Measurements from ENCODE around the gene DPP6.
A peak's percentile ranks its signal among the peaks of the same experiment; 100 is the strongest.
"Not testable (repeated sequence)": the region's sequence is repeated elsewhere in the genome, so short reads cannot be mapped to it uniquely, and the experiment has no call there.

The DPP6 gene

DNA sequence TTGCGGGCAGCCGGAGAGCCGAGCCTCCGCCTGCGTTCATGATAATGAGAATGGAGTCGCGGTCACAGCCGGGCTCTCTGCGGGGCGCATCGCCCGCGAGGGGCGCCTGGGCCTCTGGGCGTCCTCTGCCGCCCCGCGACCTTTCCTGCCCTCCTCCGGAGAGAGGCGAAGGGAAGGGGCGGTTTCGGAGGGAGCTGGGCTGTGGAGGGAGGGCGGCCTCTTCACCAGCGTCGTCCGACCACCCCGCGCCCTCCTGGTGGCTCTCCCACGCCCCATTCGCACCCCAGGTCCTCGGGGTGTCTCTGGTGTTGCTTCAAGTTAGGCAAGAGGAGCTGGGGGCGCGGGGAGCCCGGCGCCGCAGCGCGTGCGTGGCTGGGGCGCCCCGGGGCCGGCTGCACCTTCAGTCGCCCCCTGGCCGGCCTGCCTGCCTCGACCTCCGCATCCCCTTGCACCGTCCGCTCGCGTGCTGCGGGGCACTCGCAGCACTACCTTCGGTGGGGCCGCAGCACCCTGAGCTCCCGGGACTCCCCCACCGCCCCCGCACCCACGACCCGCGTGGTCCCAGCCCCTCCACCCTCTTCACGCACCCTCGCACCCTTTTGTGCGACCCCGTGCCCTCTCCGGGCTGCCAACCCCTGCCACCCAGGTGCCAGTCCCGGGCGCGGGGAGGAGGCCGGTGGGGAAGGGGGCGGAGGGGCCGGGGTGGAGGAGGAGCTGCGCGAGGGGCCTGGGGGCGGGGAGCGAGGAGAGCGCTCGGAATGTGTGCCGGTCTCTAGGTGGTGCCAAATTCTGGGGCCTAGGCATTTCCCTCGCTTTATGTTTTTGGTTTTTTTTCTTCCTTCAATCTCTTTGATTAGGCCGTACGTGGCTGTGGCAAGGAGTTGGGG is at the start of gene DPP6:
Gene DPP6, plus strand, starts transcription at position 756 of the 887 bp plus-strand sequence.
- H3K36me3 ChIP-seq (ENCODE audit: control insufficient read depth in 2 of 2, insufficient read depth in 2 of 2, low read length in 2 of 2); H3K9ac ChIP-seq (ENCODE audit: low read length in 2 of 2); H3K27ac ChIP-seq (ENCODE audit: low read length); H3K27me3 ChIP-seq (ENCODE audit: control insufficient read depth in 1 of 2, insufficient read depth in 2 of 2, low read length in 2 of 2); H3K4me1 ChIP-seq (ENCODE audit: control insufficient read depth, insufficient read depth, low read length); H3K9me3 ChIP-seq (ENCODE audit: control insufficient read depth in 2 of 2, low read length in 2 of 2): not testable (repeated sequence)
- peak within 1 kb of the TSS in 1 of 2 donors; percentile 29 for H3K4me3 ChIP-seq (ENCODE audit: low read length in 2 of 2)

GRCh38 chr7:154009423-154009911 is 42.7 kb upstream of the DPP6 start:
- not testable (repeated sequence) for H3K4me1 ChIP-seq (ENCODE audit: control insufficient read depth, insufficient read depth, low read length); H3K27ac ChIP-seq (ENCODE audit: low read length); H3K4me3 ChIP-seq (ENCODE audit: low read length in 2 of 2); H3K27me3 ChIP-seq (ENCODE audit: control insufficient read depth in 1 of 2, insufficient read depth in 2 of 2, low read length in 2 of 2); H3K9me3 ChIP-seq (ENCODE audit: control insufficient read depth in 2 of 2, low read length in 2 of 2); H3K36me3 ChIP-seq (ENCODE audit: control insufficient read depth in 2 of 2, insufficient read depth in 2 of 2, low read length in 2 of 2); H3K9ac ChIP-seq (ENCODE audit: low read length in 2 of 2)

- H3K27ac ChIP-seq (ENCODE audit: low read length); H3K36me3 ChIP-seq (ENCODE audit: control insufficient read depth in 2 of 2, insufficient read depth in 2 of 2, low read length in 2 of 2); H3K27me3 ChIP-seq (ENCODE audit: control insufficient read depth in 1 of 2, insufficient read depth in 2 of 2, low read length in 2 of 2); H3K9ac ChIP-seq (ENCODE audit: low read length in 2 of 2); H3K4me3 ChIP-seq (ENCODE audit: low read length in 2 of 2); H3K9me3 ChIP-seq (ENCODE audit: control insufficient read depth in 2 of 2, low read length in 2 of 2); H3K4me1 ChIP-seq (ENCODE audit: control insufficient read depth, insufficient read depth, low read length): not testable (repeated sequence)
These were observed 41.3 kb upstream of the DPP6 start for GRCh38 chr7:154010726-154011568.

GRCh38 chr7:154012800-154013199 is 39.4 kb upstream of the DPP6 start:
- not testable (repeated sequence) for H3K9me3 ChIP-seq (ENCODE audit: control insufficient read depth in 2 of 2, low read length in 2 of 2); H3K36me3 ChIP-seq (ENCODE audit: control insufficient read depth in 2 of 2, insufficient read depth in 2 of 2, low read length in 2 of 2)

GRCh38 chr7:154015636-154016035 is 36.6 kb upstream of the DPP6 start:
- not testable (repeated sequence) for H3K27ac ChIP-seq (ENCODE audit: low read length); H3K4me3 ChIP-seq (ENCODE audit: low read length in 2 of 2); H3K36me3 ChIP-seq (ENCODE audit: control insufficient read depth in 2 of 2, insufficient read depth in 2 of 2, low read length in 2 of 2); H3K9ac ChIP-seq (ENCODE audit: low read length in 2 of 2); H3K4me1 ChIP-seq (ENCODE audit: control insufficient read depth, insufficient read depth, low read length); H3K27me3 ChIP-seq (ENCODE audit: control insufficient read depth in 1 of 2, insufficient read depth in 2 of 2, low read length in 2 of 2); H3K9me3 ChIP-seq (ENCODE audit: control insufficient read depth in 2 of 2, low read length in 2 of 2)

More at GRCh38 chr7:154012800-154013199, 39.4 kb upstream of the DPP6 start:
- not testable (repeated sequence) for H3K4me3 ChIP-seq (ENCODE audit: low read length in 2 of 2); H3K27me3 ChIP-seq (ENCODE audit: control insufficient read depth in 1 of 2, insufficient read depth in 2 of 2, low read length in 2 of 2); H3K4me1 ChIP-seq (ENCODE audit: control insufficient read depth, insufficient read depth, low read length); H3K27ac ChIP-seq (ENCODE audit: low read length); H3K9ac ChIP-seq (ENCODE audit: low read length in 2 of 2)

DNA sequence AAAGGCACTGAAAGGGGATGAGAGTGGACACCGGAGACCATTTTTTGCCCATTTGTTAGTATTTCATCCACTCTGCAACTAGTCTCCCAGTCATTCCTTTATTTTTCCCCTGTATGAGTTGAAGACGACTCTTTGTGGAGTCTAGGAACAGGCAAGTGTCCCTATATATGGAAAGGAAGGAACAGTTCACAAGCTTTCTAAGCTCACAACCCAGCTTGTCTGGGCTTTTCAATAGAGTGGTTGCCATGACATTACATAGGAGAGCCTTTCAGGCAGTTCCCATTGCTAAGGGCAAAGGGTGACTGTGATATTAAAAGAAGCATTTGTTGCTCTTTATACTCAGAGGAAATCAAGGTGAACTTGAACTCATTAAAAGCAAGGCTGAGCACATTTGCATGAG is 33.8 kb upstream of the DPP6 start:
- not testable (repeated sequence) for H3K36me3 ChIP-seq (ENCODE audit: control insufficient read depth in 2 of 2, insufficient read depth in 2 of 2, low read length in 2 of 2); H3K27ac ChIP-seq (ENCODE audit: low read length); H3K4me3 ChIP-seq (ENCODE audit: low read length in 2 of 2); H3K27me3 ChIP-seq (ENCODE audit: control insufficient read depth in 1 of 2, insufficient read depth in 2 of 2, low read length in 2 of 2); H3K9ac ChIP-seq (ENCODE audit: low read length in 2 of 2); H3K4me1 ChIP-seq (ENCODE audit: control insufficient read depth, insufficient read depth, low read length); H3K9me3 ChIP-seq (ENCODE audit: control insufficient read depth in 2 of 2, low read length in 2 of 2)

- not testable (repeated sequence) for H3K4me3 ChIP-seq (ENCODE audit: low read length in 2 of 2); H3K27ac ChIP-seq (ENCODE audit: low read length); H3K36me3 ChIP-seq (ENCODE audit: control insufficient read depth in 2 of 2, insufficient read depth in 2 of 2, low read length in 2 of 2); H3K9me3 ChIP-seq (ENCODE audit: control insufficient read depth in 2 of 2, low read length in 2 of 2); H3K9ac ChIP-seq (ENCODE audit: low read length in 2 of 2); H3K27me3 ChIP-seq (ENCODE audit: control insufficient read depth in 1 of 2, insufficient read depth in 2 of 2, low read length in 2 of 2); H3K4me1 ChIP-seq (ENCODE audit: control insufficient read depth, insufficient read depth, low read length)
These were observed 24.4 kb upstream of the DPP6 start for GRCh38 chr7:154027805-154028204.

DNA sequence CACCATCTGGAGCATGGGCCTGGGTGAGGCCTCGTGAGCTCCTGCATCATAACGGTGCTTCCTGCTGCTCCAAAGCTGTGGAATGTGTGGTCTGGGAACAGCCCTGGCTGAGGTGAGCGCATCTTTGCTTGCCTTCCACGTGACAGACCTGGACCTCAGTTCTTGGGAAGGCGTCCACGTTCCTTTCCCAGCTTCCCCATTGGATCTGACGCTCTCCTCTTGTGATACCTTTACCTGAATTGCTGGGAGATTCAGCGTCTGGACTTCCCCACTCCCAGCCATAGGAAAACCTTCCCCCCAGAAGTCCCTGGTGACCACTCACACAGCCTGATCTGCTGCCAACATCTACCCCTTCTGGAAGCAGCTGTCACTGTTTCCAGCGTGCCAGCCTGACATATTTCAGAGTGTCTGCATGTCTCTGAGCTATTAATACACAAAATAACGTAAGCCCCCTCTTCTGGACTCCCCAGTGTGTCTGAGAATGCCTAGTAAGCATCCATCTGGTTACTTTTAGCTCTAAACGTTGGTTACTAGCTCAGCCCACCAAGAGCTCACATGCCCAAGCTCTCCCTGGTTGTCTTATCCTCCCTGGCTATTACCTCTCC is 21.6 kb upstream of the DPP6 start:
- not testable (repeated sequence) for H3K4me1 ChIP-seq (ENCODE audit: control insufficient read depth, insufficient read depth, low read length); H3K9ac ChIP-seq (ENCODE audit: low read length in 2 of 2); H3K27me3 ChIP-seq (ENCODE audit: control insufficient read depth in 1 of 2, insufficient read depth in 2 of 2, low read length in 2 of 2); H3K27ac ChIP-seq (ENCODE audit: low read length); H3K4me3 ChIP-seq (ENCODE audit: low read length in 2 of 2); H3K36me3 ChIP-seq (ENCODE audit: control insufficient read depth in 2 of 2, insufficient read depth in 2 of 2, low read length in 2 of 2); H3K9me3 ChIP-seq (ENCODE audit: control insufficient read depth in 2 of 2, low read length in 2 of 2)

DNA sequence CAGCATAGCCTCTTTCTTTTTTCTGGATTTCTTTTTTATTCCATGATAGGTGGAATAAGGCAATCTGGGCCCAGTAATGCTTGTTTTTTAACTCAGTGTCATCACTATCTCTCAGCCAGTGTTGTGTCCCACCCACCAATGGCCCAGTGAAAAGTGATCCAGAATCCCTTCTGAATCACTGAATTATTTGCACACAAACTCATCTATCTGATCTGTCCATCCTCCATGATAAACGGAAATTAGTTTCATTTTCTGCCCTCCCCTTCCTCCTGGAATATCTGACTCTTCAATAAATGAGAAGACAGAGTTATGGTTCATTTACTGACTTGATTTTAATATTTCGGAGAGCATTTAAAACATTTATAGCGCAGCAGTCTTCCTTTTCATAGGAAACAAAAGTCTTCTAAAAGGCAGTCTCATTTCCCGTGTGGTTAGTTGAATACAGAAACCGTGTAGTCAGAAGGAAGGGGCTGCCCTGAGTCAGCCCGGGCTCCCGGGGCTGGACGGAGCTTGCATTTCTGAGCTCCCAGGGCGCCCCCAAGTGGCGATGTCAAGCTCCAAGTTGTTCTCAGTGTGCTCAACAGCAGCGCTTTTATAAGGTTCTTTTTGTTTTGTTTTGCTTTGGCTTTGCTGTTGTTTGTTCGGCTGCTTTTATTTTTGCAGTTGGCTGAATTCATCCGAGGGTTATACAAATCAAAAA is 12.6 kb upstream of the DPP6 start:
- not testable (repeated sequence) for H3K4me1 ChIP-seq (ENCODE audit: control insufficient read depth, insufficient read depth, low read length); H3K9ac ChIP-seq (ENCODE audit: low read length in 2 of 2); H3K9me3 ChIP-seq (ENCODE audit: control insufficient read depth in 2 of 2, low read length in 2 of 2); H3K27me3 ChIP-seq (ENCODE audit: control insufficient read depth in 1 of 2, insufficient read depth in 2 of 2, low read length in 2 of 2); H3K27ac ChIP-seq (ENCODE audit: low read length); H3K4me3 ChIP-seq (ENCODE audit: low read length in 2 of 2); H3K36me3 ChIP-seq (ENCODE audit: control insufficient read depth in 2 of 2, insufficient read depth in 2 of 2, low read length in 2 of 2)

GRCh38 chr7:154050394-154050793 is 1.8 kb upstream of the DPP6 start:
- not testable (repeated sequence) for H3K4me1 ChIP-seq (ENCODE audit: control insufficient read depth, insufficient read depth, low read length); H3K27ac ChIP-seq (ENCODE audit: low read length)

More at GRCh38 chr7:154050394-154050793, 1.8 kb upstream of the DPP6 start:
- H3K27me3 ChIP-seq (ENCODE audit: control insufficient read depth in 1 of 2, insufficient read depth in 2 of 2, low read length in 2 of 2); H3K9ac ChIP-seq (ENCODE audit: low read length in 2 of 2); H3K36me3 ChIP-seq (ENCODE audit: control insufficient read depth in 2 of 2, insufficient read depth in 2 of 2, low read length in 2 of 2); H3K9me3 ChIP-seq (ENCODE audit: control insufficient read depth in 2 of 2, low read length in 2 of 2); H3K4me3 ChIP-seq (ENCODE audit: low read length in 2 of 2): not testable (repeated sequence)
